DMS 273 (cell line): ENCODE results near the gene FAM72D.
"Not testable (repeated sequence)": the region's sequence is repeated elsewhere in the genome, so short reads cannot be mapped to it uniquely, and the experiment has no call there.

Experiments used
- DNase-seq: peaks from one replicate; lab custom pipeline; 2025; ENCODE audit not compliant: unreplicated experiment; lab: John Stamatoyannopoulos, UW

The FAM72D gene

DNA sequence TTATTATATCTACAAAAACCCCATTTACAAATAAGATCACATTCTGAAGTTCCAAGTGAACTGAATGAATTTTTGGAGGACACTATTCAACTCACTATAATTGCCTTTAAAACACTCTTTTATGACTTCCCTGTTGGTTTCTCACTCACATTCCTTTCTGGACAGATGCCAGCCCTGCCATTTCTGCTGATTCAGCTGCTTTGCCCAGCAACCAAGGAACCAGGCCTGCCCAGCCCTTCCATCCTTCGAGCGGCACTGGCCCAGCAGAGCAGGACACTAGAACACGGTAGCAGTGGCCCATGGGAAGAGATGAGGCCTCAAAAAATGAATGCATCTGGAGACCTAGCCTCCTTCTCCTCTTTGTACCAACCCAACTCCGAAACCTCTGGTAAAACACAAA, 50.5 kb downstream of the FAM72D start:
- not testable (repeated sequence) for DNase-seq

- not testable (repeated sequence) for DNase-seq
Observed at GRCh38 chr1:145147172-145147571, 51.4 kb downstream of the FAM72D start.

DNA sequence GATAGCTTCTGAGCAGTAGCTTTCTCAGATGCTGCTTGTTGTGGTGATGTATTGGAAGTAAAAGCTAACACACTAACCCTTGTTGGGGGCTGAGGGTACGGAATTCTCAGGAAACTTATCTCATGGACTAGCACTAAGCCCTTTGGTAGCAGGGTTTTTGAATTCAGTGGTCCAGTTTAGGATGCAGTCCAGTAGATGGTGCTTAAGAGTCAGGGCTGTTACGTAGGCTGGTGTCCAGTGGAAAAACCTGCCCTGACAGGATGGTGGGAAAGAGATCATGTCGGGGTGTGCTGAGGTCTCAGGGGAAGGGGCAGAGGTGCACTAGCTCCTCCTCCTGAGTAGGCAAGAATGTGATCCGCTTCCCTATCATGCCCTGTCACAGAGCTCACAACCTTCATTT, 59.6 kb downstream of the FAM72D start:
- not testable (repeated sequence) for DNase-seq

DNA sequence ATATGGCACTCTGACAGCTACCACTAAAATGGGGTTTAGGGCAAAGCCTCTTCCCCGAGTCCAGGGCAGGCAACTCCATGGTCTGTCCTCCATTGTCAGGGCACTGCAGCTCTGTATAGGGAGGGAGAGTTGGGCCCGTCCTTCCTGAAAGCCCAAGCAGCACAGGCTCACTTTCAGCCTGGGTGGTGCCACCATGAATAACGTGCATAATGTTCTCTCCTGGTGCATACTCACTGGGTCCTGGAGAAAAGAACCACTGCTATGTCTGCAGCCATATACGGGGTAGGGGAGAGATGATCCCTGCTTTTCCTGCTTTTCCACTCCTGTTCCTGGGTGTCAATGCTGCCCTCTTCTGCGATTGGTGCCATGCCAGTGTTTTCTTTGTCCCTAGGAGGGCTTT, 60.1 kb downstream of the FAM72D start:
- DNase-seq = not testable (repeated sequence)

DNA sequence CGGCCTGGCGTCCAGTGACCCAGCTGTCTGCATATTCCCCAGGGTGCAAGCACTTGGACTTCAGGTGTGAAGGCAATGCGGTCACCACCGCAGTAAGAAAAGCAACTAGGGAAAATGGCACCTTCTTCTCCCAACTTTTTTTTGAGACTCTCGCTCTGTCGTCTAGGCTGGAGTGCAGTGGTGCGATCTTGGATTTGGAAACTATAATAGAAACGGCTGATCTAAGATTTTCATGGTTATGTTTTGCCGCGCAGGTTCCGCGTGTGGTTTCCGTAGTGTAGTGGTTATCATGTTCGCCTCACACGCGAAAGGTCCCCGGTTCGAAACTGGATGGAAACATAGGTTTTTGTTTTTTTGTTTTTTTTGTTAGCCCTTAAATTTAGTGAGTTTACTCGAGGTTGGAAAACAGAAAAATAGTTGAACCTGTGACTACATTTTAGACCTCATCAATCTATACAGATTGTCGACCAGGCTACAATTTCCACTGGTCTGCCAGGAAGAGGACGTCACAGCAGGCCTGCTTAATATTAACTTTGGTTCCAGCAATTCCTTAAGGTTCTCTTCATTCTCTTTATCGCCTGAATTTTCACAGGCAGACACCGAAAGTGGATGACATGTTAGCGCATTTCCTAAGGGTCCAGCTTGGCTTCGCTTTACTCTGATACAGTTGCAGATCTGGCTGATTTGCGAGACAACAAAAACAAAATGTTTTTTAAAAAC, 61.3 kb downstream of the FAM72D start:
- DNase-seq = peak; percentile 67

- DNase-seq = not testable (repeated sequence)
Observed at GRCh38 chr1:145157715-145158114, 61.9 kb downstream of the FAM72D start.

DNA sequence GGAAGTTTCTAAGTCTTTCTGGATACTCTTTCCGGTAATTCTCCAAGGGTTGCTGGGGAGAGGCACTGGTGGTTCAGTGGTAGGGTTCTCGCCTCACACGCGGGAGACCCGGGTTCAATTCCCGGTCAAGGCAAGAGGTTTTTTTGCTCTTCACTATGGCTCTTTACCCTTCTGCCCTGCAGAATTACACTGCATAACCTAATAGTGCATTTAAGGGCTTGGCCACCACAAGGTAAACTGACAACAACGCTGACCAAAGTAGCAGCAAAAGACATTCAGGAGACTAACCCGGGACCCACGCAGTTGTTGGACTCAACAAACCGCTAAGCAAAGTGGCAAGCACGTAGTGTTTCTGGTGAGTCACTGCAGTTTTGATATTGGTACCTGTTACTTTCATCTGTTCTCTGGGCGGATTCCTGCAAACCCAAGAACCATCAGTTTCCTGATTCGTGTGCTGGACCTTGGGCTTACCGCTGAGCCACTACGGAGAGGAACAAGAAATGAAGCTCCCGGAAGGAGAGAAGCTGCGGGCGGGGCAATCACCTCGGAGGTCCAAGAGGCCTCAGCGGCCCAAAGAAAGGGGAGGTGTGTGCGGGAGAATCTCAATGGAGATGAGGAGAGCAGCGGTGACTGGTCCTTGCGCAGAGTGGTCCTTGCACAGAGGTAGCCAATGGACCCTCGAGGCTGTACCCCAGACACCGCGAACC, 65.4 kb downstream of the FAM72D start:
- not testable (repeated sequence) for DNase-seq
